ENCODE results near the gene RIPOR2. TPM values are rescaled to one million over a fixed set of nuclear protein-coding genes. Genes with fewer than 3 reads are reported as not detected.

The RIPOR2 gene
- total and polyA plus RNA-seq, 2 of the 13 experiments (the other 11 are each of a cell fraction or from before 2014, with no cell fraction given) = 0.02 to 0.05 TPM

GRCh38 chr6:24799541-24799915 is 136.2 kb downstream of the RIPOR2 start (continued):
- TF ChIP-seq GZF1 (CRISPR knock-in tag; IDR thresholded peaks at IDR 0.05) (no peak), ATF7-NPFF (CRISPR knock-in tag; IDR thresholded peaks at IDR 0.05; ENCODE audit: low read depth) (no peak)

- Histone ChIP-seq H4K20me1 (ENCODE audit: insufficient read depth, low read length) (no peaks in the 10 kb centered on the region), H2AFZ (ENCODE audit: low read length) (no peak within 1 kb of the TSS), H3K4me1 (ENCODE audit: insufficient read depth, low read length) (peaks cover 42% of the 10 kb centered on the region), H3K4me2 (ENCODE audit: low read depth, low read length) (peak within 1 kb of the TSS; percentile 52), H3K36me3 (replicated peaks in 1 of 2; ENCODE audit: control insufficient read depth in 1 of 2, insufficient read depth in 2 of 2, low read length in 2 of 2) (no peaks in the 10 kb centered on the region), H3K79me2 (ENCODE audit: insufficient read depth, low read length) (no peaks in the 10 kb centered on the region), H3K27me3 (ENCODE audit: control insufficient read depth in 1 of 2, insufficient read depth in 2 of 2, low read length in 2 of 2) (no peaks in the 10 kb centered on the region), H3K27ac (ENCODE audit: extremely low read length, insufficient read depth, low read length) (no peak within 1 kb of the TSS), H3K4me3 (replicated peaks in 1 of 3; ENCODE audit: insufficient read depth in 1 of 3, low read depth in 2 of 3, low read length in 3 of 3) (0 out of 6 replicates have a peak within 1 kb of the TSS, but pooled peaks of 1 of the 3 experiments have one; percentile 7), H3K9me3 (ENCODE audit: low read length) (no peaks in the 10 kb centered on the region), H3K9ac (ENCODE audit: insufficient read depth, low read depth, low read length) (no peak within 1 kb of the TSS)
- in situ Hi-C loops (cut with HindIII; ENCODE audit: extremely low pct_ligation_motif_present, low pct_unique_long_range_greater_than_20kb) (no loop called here), intact Hi-C loops (cut with micrococcal nuclease; ENCODE audit: unreplicated experiment) (no loop called here)
- WGBS (ENCODE audit: low lambda C conversion rate) = 45% methylated on average over 13 of the region's 13 CpGs
- POLR2A ChIA-PET = interaction anchor here (1.0 kb wide), 1 partner anchor 77 kb away, joined by 3 read pairs; no protein-coding TSS in a partner anchor
- CTCF ChIA-PET (ENCODE audit: low intra/inter-chr PET ratio, low total read pairs) = no interaction called here
- ATAC-seq = peak; percentile 52
- DNase-seq (ENCODE audit: low spot score) = no peak
- no TSS peak for BruUV-seq (replicated peaks)
- FAIRE-seq = peak; percentile 56
- no peak for TF ChIP-seq ZSCAN9 (CRISPR knock-in tag; IDR thresholded peaks at IDR 0.05; ENCODE audit: borderline replicate concordance)
- TF ChIP-seq ZNF20 (CRISPR knock-in tag; IDR thresholded peaks at IDR 0.05) = no peak
- no peak for TF ChIP-seq SP2 (CRISPR knock-in tag; IDR thresholded peaks at IDR 0.05)
- no peak for TF ChIP-seq NFYB (CRISPR knock-in tag; IDR thresholded peaks at IDR 0.05)
- no peak for TF ChIP-seq ZNF543 (CRISPR knock-in tag; IDR thresholded peaks at IDR 0.05)
- no peak for TF ChIP-seq MZF1 (CRISPR knock-in tag; IDR thresholded peaks at IDR 0.05; ENCODE audit: borderline replicate concordance)
- no peak for TF ChIP-seq IKZF1 (IDR thresholded peaks at IDR 0.05)
- no peak for TF ChIP-seq ZNF878 (CRISPR knock-in tag; IDR thresholded peaks at IDR 0.05)
- no peak for TF ChIP-seq ZNF350 (CRISPR knock-in tag; IDR thresholded peaks at IDR 0.05; ENCODE audit: borderline replicate concordance, low read depth)
- no peak for TF ChIP-seq ZNF260 (CRISPR knock-in tag; IDR thresholded peaks at IDR 0.05; ENCODE audit: borderline replicate concordance, low read depth)
- TF ChIP-seq KLF16 (CRISPR knock-in tag; IDR thresholded peaks at IDR 0.05) = 0 out of 4 replicates have a peak, but pooled peaks of 1 of the 2 experiments have one; percentile 9
- TF ChIP-seq ZSCAN29 (CRISPR knock-in tag; conservative IDR thresholded peaks at IDR 0.05) = no peak
- TF ChIP-seq ZNF652 (CRISPR knock-in tag; IDR thresholded peaks at IDR 0.05; ENCODE audit: borderline replicate concordance, low read depth) = no peak
- TF ChIP-seq HNF4G (IDR thresholded peaks at IDR 0.05; ENCODE audit: borderline replicate concordance, low read depth, low read length) = peak; percentile 8; the same call in 1 of the 2 replicates
- TF ChIP-seq HNF4G (CRISPR knock-in tag; IDR thresholded peaks at IDR 0.05; ENCODE audit: borderline replicate concordance, low read depth) = no peak
Observed at GRCh38 chr6:24798740-24799540, 136.8 kb downstream of the RIPOR2 start, which contains the start of gene ARMH2. ARMH2 (minus strand) TSS chr6:24798917; CDS start chr6:24798857, 60 bp downstream.
